Placental epithelial cell (primary cell): Measurements from ENCODE around the gene BLOC1S3. TPM values are rescaled to one million over a fixed set of nuclear protein-coding genes. Genes with fewer than 3 reads are reported as not detected.

Experiments
- total RNA-seq: library from RNA; depleted of rRNA; stranded (reverse); fragments of >200 nt; gene quantifications from 2 replicates; pipeline ENCODE4 v1.2.3, GENCODE V29; 2012

Gene BLOC1S3
- total RNA-seq, result 5.9 and 6.8 TPM in 2 replicates

GRCh38 chr19:45178262-45179071 is at the start of gene BLOC1S3:
TSS of gene BLOC1S3 (plus strand) at chr19:45178784. CDS start at chr19:45179297, 513 bp downstream.

GRCh38 chr19:45160870-45161737 is 17.5 kb upstream of the BLOC1S3 start, which contains the start of gene NKPD1:
TSS of gene NKPD1 (minus strand) at chr19:45160982. CDS start at chr19:45160150, 832 bp downstream.

GRCh38 chr19:45177817-45178261 is 745 bp upstream of the BLOC1S3 start, which contains the start of gene TRAPPC6A:
TSS of gene TRAPPC6A (minus strand) at chr19:45178237. CDS start at chr19:45178218, 19 bp downstream.

Other genes starting within 250 kb of the BLOC1S3 start
- gene APOC4, start 236.5 kb upstream of the BLOC1S3 start, total RNA-seq, result not detected in 2 replicates
- gene APOC2, start 232.7 kb upstream of the BLOC1S3 start, total RNA-seq, result not detected in 2 replicates
- 52.4 and 63.6 TPM in 2 replicates for gene CLPTM1, start 223.4 kb upstream of the BLOC1S3 start, total RNA-seq
- 2.4 and 3.8 TPM in 2 replicates for gene RELB, start 177.3 kb upstream of the BLOC1S3 start, total RNA-seq
- gene CLASRP, start 139.7 kb upstream of the BLOC1S3 start, total RNA-seq, result 23.3 and 23.6 TPM in 2 replicates
- 0.43 and 0.79 TPM in 2 replicates for gene ZNF296, start 102.3 kb upstream of the BLOC1S3 start, total RNA-seq
- gene GEMIN7, start 99.5 kb upstream of the BLOC1S3 start, total RNA-seq, result 20.4 and 36.9 TPM in 2 replicates
- 34.2 and 42.2 TPM in 2 replicates for gene PPP1R37, start 85.6 kb upstream of the BLOC1S3 start, total RNA-seq
- 2.9 and 5.9 TPM in 2 replicates for gene NKPD1, start 17.8 kb upstream of the BLOC1S3 start, total RNA-seq
- gene TRAPPC6A, start 547 bp upstream of the BLOC1S3 start, total RNA-seq, result 9.9 and 27.5 TPM in 2 replicates
- gene EXOC3L2, start 66.6 kb downstream of the BLOC1S3 start, total RNA-seq, result 0.11 TPM in 1 of 2 replicates, not detected in the other
- gene MARK4, start 72.5 kb downstream of the BLOC1S3 start, total RNA-seq, result 8.9 and 18.1 TPM in 2 replicates
- gene CKM, start 144.1 kb downstream of the BLOC1S3 start, total RNA-seq, result not detected in 2 replicates
- gene KLC3, start 162.0 kb downstream of the BLOC1S3 start, total RNA-seq, result 33.4 and 39.1 TPM in 2 replicates
- gene ERCC2, start 191.8 kb downstream of the BLOC1S3 start, total RNA-seq, result 14.5 and 17.9 TPM in 2 replicates
- gene PPP1R13L, start 226.3 kb downstream of the BLOC1S3 start, total RNA-seq, result 44.8 and 61.1 TPM in 2 replicates
- gene POLR1G, start 227.9 kb downstream of the BLOC1S3 start, total RNA-seq, result 2.4 and 2.8 TPM in 2 replicates
- 69.3 and 73.0 TPM in 2 replicates for gene ERCC1, start 245.1 kb downstream of the BLOC1S3 start, total RNA-seq